NOMO-1 treated with dmso at 0.1 percent for 144 hours (cell line): ENCODE data around the gene PYGB.
"Not testable (repeated sequence)": the region's sequence is repeated elsewhere in the genome, so short reads cannot be mapped to it uniquely, and the experiment has no call there.

Source experiments
- DNase-seq: peaks from one replicate; lab custom pipeline; 2025; ENCODE audit not compliant: unreplicated experiment; lab: John Stamatoyannopoulos, UW

The PYGB gene

GRCh38 chr20:25229486-25230165 lies 18.3 kb upstream of the PYGB start:
- no peak for DNase-seq

GRCh38 chr20:25230166-25230831 lies 17.6 kb upstream of the PYGB start:
- no peak for DNase-seq

- DNase-seq = no peak
Observed at GRCh38 chr20:25233016-25233772, 14.7 kb upstream of the PYGB start.

- DNase-seq = not testable (repeated sequence)
Observed at GRCh38 chr20:25234009-25234849, 13.7 kb upstream of the PYGB start.

GRCh38 chr20:25236450-25237304 lies 11.2 kb upstream of the PYGB start:
- no peak for DNase-seq

GRCh38 chr20:25237610-25238318 lies 10.1 kb upstream of the PYGB start:
- DNase-seq = peak; percentile 73

- DNase-seq = no peak
Observed at GRCh38 chr20:25238319-25239037, 9.4 kb upstream of the PYGB start.

- no peak for DNase-seq
Observed at GRCh38 chr20:25239387-25240370, 8.2 kb upstream of the PYGB start.

GRCh38 chr20:25240851-25241658 lies 6.8 kb upstream of the PYGB start:
- not testable (repeated sequence) for DNase-seq

- not testable (repeated sequence) for DNase-seq
Observed at GRCh38 chr20:25241659-25241955, 6.3 kb upstream of the PYGB start.

GRCh38 chr20:25242231-25242630 lies 5.7 kb upstream of the PYGB start:
- DNase-seq = no peak

GRCh38 chr20:25243416-25243979 lies 4.4 kb upstream of the PYGB start:
- no peak for DNase-seq

- no peak for DNase-seq
Observed at GRCh38 chr20:25244976-25245375, 2.9 kb upstream of the PYGB start.

- DNase-seq = no peak
Observed at GRCh38 chr20:25245461-25245860, 2.4 kb upstream of the PYGB start.

- DNase-seq = no peak
Observed at GRCh38 chr20:25246182-25246999, 1.5 kb upstream of the PYGB start.

- no peak for DNase-seq
Observed at GRCh38 chr20:25247000-25247517, 826 bp upstream of the PYGB start.
